8988T (cell line): ENCODE results near the gene DUSP23.

Source experiments
- DNase-seq: peaks from one replicate; pipeline ENCODE4 v3.0.0; 2011

Gene DUSP23

GRCh38 chr1:159829273-159829634 lies 48.5 kb downstream of the DUSP23 start:
- peak; percentile 40 for DNase-seq

- no peak for DNase-seq
Observed at GRCh38 chr1:159829822-159830465, 49.2 kb downstream of the DUSP23 start.

- no peak for DNase-seq
Observed at GRCh38 chr1:159830722-159831121, 50.0 kb downstream of the DUSP23 start.

GRCh38 chr1:159831412-159832141 lies 50.8 kb downstream of the DUSP23 start:
- DNase-seq, result no peak
